Natural killer cell treated with Interleukin-12 subunit alpha and Interleukin-12 subunit beta and Interleukin-15 and Interleukin-18, amount 100 ng/mL, for 72 hours (primary cell): ENCODE measurements around the gene LGSN. TPM values are rescaled to one million over a fixed set of nuclear protein-coding genes. Genes with fewer than 3 reads are reported as not detected.
"Not testable (repeated sequence)": the region's sequence is repeated elsewhere in the genome, so short reads cannot be mapped to it uniquely, and the experiment has no call there.

Experiments used
- ATAC-seq, 2 donors: fragments of 150-1000 bp; cut with Tn5 transposase in 1 of 2; sonication (Bioruptor Pico), chemical (Tn5 transposase) in 1 of 2; 2 replicates each; pipeline ENCODE4 v1.10.0; 2021
- DNase-seq: peaks from one replicate; pipeline ENCODE4 v3.0.0; 2022; ENCODE audit warnings: low spot score
- H3K27ac Mint-ChIP-seq, 2 donors: 1 replicate in 1 of 2; 2 replicates in 1 of 2; pipeline ENCODE4 v1.8.0; 2022; ENCODE audit warnings: mixed read lengths in 2 of 2, mild to moderate bottlenecking in 1 of 2, moderate library complexity in 1 of 2
- H3K27me3 Mint-ChIP-seq, 2 donors: 1 replicate in 1 of 2; 2 replicates in 1 of 2; pipeline ENCODE4 v1.8.0; 2022; ENCODE audit warnings: mixed read lengths in 2 of 2
- H3K36me3 Mint-ChIP-seq: one replicate; pipeline ENCODE4 v1.8.0; 2022; ENCODE audit warnings: mixed read lengths
- H3K4me1 Mint-ChIP-seq, 2 donors: 1 replicate in 1 of 2; 2 replicates in 1 of 2; pipeline ENCODE4 v1.8.0; 2022; ENCODE audit warnings: low read depth in 2 of 2, mixed read lengths in 2 of 2, mild to moderate bottlenecking in 1 of 2
- H3K4me3 Mint-ChIP-seq: one replicate; pipeline ENCODE4 v1.8.0; 2022; ENCODE audit warnings: mixed read lengths
- H3K9me3 Mint-ChIP-seq: 2 replicates; pipeline ENCODE4 v1.8.0; 2022; ENCODE audit warnings: mixed read lengths
- total RNA-seq, 2 donors: library from RNA; stranded (reverse); gene quantifications; one replicate each; pipeline ENCODE4 v1.2.3, GENCODE V29; 2022

LGSN gene
- total RNA-seq, 2 donors from 2014 or later, result not detected

GRCh38 chr6:63249875-63250482 is 69.8 kb downstream of the LGSN start:
- no peak overlapping the region for H3K4me3 Mint-ChIP-seq
- H3K27me3 Mint-ChIP-seq, result no peaks in the 10 kb centered on the region
- H3K9me3 Mint-ChIP-seq, result no peaks in the 10 kb centered on the region
- no peaks in the 10 kb centered on the region for H3K36me3 Mint-ChIP-seq
- no peak for ATAC-seq
- H3K27ac Mint-ChIP-seq, result no peak overlapping the region
- DNase-seq, result no peak
- H3K4me1 Mint-ChIP-seq, result no peaks in the 10 kb centered on the region

- DNase-seq (no peak), ATAC-seq (no peak)
- Mint-ChIP-seq H3K4me3 (no peak overlapping the region), H3K27me3 (no peaks in the 10 kb centered on the region), H3K36me3 (no peaks in the 10 kb centered on the region), H3K4me1 (no peaks in the 10 kb centered on the region), H3K27ac (no peak overlapping the region), H3K9me3 (no peaks in the 10 kb centered on the region)
Measured at GRCh38 chr6:63246581-63246980, 73.2 kb downstream of the LGSN start.

GRCh38 chr6:63245909-63246308 is 73.9 kb downstream of the LGSN start:
- H3K27ac Mint-ChIP-seq, result no peak overlapping the region
- no peak overlapping the region for H3K4me3 Mint-ChIP-seq
- no peaks in the 10 kb centered on the region for H3K36me3 Mint-ChIP-seq
- no peak for ATAC-seq
- H3K27me3 Mint-ChIP-seq, result no peaks in the 10 kb centered on the region
- no peaks in the 10 kb centered on the region for H3K4me1 Mint-ChIP-seq
- no peaks in the 10 kb centered on the region for H3K9me3 Mint-ChIP-seq
- no peak for DNase-seq

GRCh38 chr6:63245420-63245819 is 74.4 kb downstream of the LGSN start:
- Mint-ChIP-seq H3K36me3 (no peaks in the 10 kb centered on the region), H3K4me1 (no peaks in the 10 kb centered on the region), H3K27me3 (no peaks in the 10 kb centered on the region), H3K4me3 (no peak overlapping the region), H3K27ac (no peak overlapping the region), H3K9me3 (no peaks in the 10 kb centered on the region)
- DNase-seq (no peak), ATAC-seq (no peak)

GRCh38 chr6:63236398-63236817 is 83.4 kb downstream of the LGSN start:
- Mint-ChIP-seq H3K27me3 (no peaks in the 10 kb centered on the region), H3K4me1 (no peaks in the 10 kb centered on the region), H3K4me3 (no peak overlapping the region), H3K36me3 (peaks cover 12% of the 10 kb centered on the region), H3K27ac (no peak overlapping the region), H3K9me3 (peaks cover 21% of the 10 kb centered on the region)
- DNase-seq (no peak), ATAC-seq (no peak)

- not testable (repeated sequence) for H3K36me3 Mint-ChIP-seq, H3K27me3 Mint-ChIP-seq, ATAC-seq, DNase-seq, H3K4me3 Mint-ChIP-seq, H3K9me3 Mint-ChIP-seq, H3K27ac Mint-ChIP-seq, H3K4me1 Mint-ChIP-seq
Measured at GRCh38 chr6:63230511-63230910, 89.3 kb downstream of the LGSN start.

- not testable (repeated sequence) for H3K4me3 Mint-ChIP-seq, H3K27me3 Mint-ChIP-seq, H3K9me3 Mint-ChIP-seq, H3K27ac Mint-ChIP-seq, ATAC-seq, H3K36me3 Mint-ChIP-seq, H3K4me1 Mint-ChIP-seq, DNase-seq
Measured at GRCh38 chr6:63230027-63230426, 89.8 kb downstream of the LGSN start.

GRCh38 chr6:63227928-63228894 is 91.6 kb downstream of the LGSN start:
- not testable (repeated sequence) for H3K4me1 Mint-ChIP-seq, H3K27me3 Mint-ChIP-seq, H3K36me3 Mint-ChIP-seq, H3K27ac Mint-ChIP-seq, H3K9me3 Mint-ChIP-seq, H3K4me3 Mint-ChIP-seq, ATAC-seq, DNase-seq

GRCh38 chr6:63225987-63226386 is 93.8 kb downstream of the LGSN start:
- not testable (repeated sequence) for H3K36me3 Mint-ChIP-seq, DNase-seq, H3K27ac Mint-ChIP-seq, H3K27me3 Mint-ChIP-seq, H3K9me3 Mint-ChIP-seq, ATAC-seq, H3K4me1 Mint-ChIP-seq, H3K4me3 Mint-ChIP-seq

Other genes with a start within 250 kb of the LGSN start
- 1 to 10 TPM in 1 of 2 donors, not detected in 1; 1.9 TPM for gene FKBP1C, start 108.5 kb downstream of the LGSN start, total RNA-seq